GM23338 (cell line): ENCODE results near the gene NR1D1. TPM values are rescaled to one million over a fixed set of nuclear protein-coding genes. Genes with fewer than 3 reads are reported as not detected.

Experiments
- ATAC-seq: fragments of 200-7000 bp; cut with Tn5 transposase; 3 replicates; pipeline ENCODE4 v1.9.1; 2020
- DNase-seq: peaks from one replicate; pipeline ENCODE4 v3.0.0-alpha.2; 2015; ENCODE audit warnings: low spot score
- H2AFZ ChIP-seq: fragments of 200-600 bp; sonication (generic); 2 replicates; pipeline ENCODE4 v1.8.0; 2016; ENCODE audit warnings: antibody characterized with exemption, mild to moderate bottlenecking, moderate library complexity
- H3F3A ChIP-seq: fragments of 200-600 bp; sonication (generic); replicated peaks from 2 replicates; pipeline ENCODE4 v1.8.0; 2017; ENCODE audit warnings: antibody characterized with exemption, mixed run types, low read depth
- H3K27ac ChIP-seq: fragments of 200-600 bp; sonication (generic); 2 replicates; pipeline ENCODE4 v1.6.1; 2016; ENCODE audit warnings: low read depth
- H3K27me3 ChIP-seq: fragments of 200-600 bp; sonication (generic); 2 replicates; pipeline ENCODE4 v1.8.0; 2016; ENCODE audit warnings: mild to moderate bottlenecking, mixed run types, moderate library complexity; ENCODE audit not compliant: insufficient read depth
- H3K36me3 ChIP-seq: fragments of 200-600 bp; sonication (generic); 2 replicates; pipeline ENCODE4 v1.8.0; 2016; ENCODE audit warnings: mild to moderate bottlenecking; ENCODE audit not compliant: insufficient read depth
- H3K4me1 ChIP-seq: fragments of 200-600 bp; sonication (generic); 2 replicates; pipeline ENCODE4 v1.8.0; 2016; ENCODE audit warnings: mild to moderate bottlenecking, moderate library complexity; ENCODE audit not compliant: insufficient read depth
- H3K4me2 ChIP-seq: fragments of 200-600 bp; sonication (generic); 2 replicates; pipeline ENCODE4 v1.7.1; 2017; ENCODE audit warnings: mixed run types
- H3K4me3 ChIP-seq: fragments of 200-600 bp; sonication (generic); 2 replicates; pipeline ENCODE4 v1.6.1; 2016; ENCODE audit warnings: mixed run types
- H3K79me2 ChIP-seq: fragments of 200-600 bp; sonication (generic); replicated peaks from 2 replicates; pipeline ENCODE4 v1.8.0; 2017; ENCODE audit warnings: mild to moderate bottlenecking; ENCODE audit not compliant: insufficient read depth
- H3K9me2 ChIP-seq: fragments of 200-600 bp; sonication (generic); 2 replicates; pipeline ENCODE4 v1.8.0; 2017; ENCODE audit not compliant: insufficient read depth
- H4K20me1 ChIP-seq: fragments of 200-600 bp; sonication (generic); replicated peaks from 2 replicates; pipeline ENCODE4 v1.8.0; 2017; ENCODE audit warnings: mild to moderate bottlenecking; ENCODE audit not compliant: insufficient read depth
- H3K27ac Mint-ChIP-seq: 2 replicates; pipeline ENCODE4 v1.8.0; 2020; ENCODE audit warnings: inconsistent platforms, mild to moderate bottlenecking, moderate library complexity, mixed read lengths
- H3K27me3 Mint-ChIP-seq: 3 replicates; pipeline ENCODE4 v1.8.0; 2022; ENCODE audit warnings: low read depth, mild to moderate bottlenecking, moderate library complexity, mixed read lengths, inconsistent platforms; ENCODE audit not compliant: insufficient read depth, poor library complexity
- H3K36me3 Mint-ChIP-seq: 3 replicates; pipeline ENCODE4 v1.8.0; 2021; ENCODE audit warnings: low read depth, mild to moderate bottlenecking, inconsistent platforms, moderate library complexity, mixed read lengths
- H3K4me1 Mint-ChIP-seq: 3 replicates; pipeline ENCODE4 v1.8.0; 2020; ENCODE audit warnings: mild to moderate bottlenecking, inconsistent platforms, mixed read lengths
- H3K4me3 Mint-ChIP-seq: 3 replicates; pipeline ENCODE4 v1.8.0; 2021; ENCODE audit warnings: moderate library complexity, mild to moderate bottlenecking, inconsistent platforms, mixed read lengths
- H3K9me3 Mint-ChIP-seq: 3 replicates; pipeline ENCODE4 v1.8.0; 2020; ENCODE audit warnings: moderate library complexity, mild to moderate bottlenecking, inconsistent platforms, mixed read lengths
- EZH2 ChIP-seq: fragments of 200-600 bp; sonication (generic); IDR thresholded peaks from one replicate; pipeline ENCODE4 v1.8.0; 2017; ENCODE audit warnings: antibody characterized with exemption, mild to moderate bottlenecking, low read depth; ENCODE audit not compliant: unreplicated experiment
- polyA plus RNA-seq: library from polyadenylated mRNA; unstranded; fragments of >200 nt; fragmentation: Nextera tagmentation; extraction: Ambion mirVana; gene quantifications from 2 replicates; pipeline ENCODE4 v1.2.1, GENCODE V29; 2016
- total RNA-seq: library from RNA; depleted of rRNA; stranded (reverse); fragments of >200 nt; shearing (Covaris generic); gene quantifications from 2 replicates; pipeline ENCODE4 v1.2.3, GENCODE V29; 2014
- TF ChIP-seq, protein P1 (sequence below): IDR thresholded peaks from one replicate; pipeline ENCODE4 v1.6.1; 2018; ENCODE audit warnings: antibody characterized with exemption; ENCODE audit not compliant: unreplicated experiment
- TF ChIP-seq, protein P2 (sequence below): fragments of 250-450 bp; sonication (Bioruptor Pico); IDR thresholded peaks from 2 replicates; pipeline ENCODE4 v1.5.0; 2020; ENCODE audit warnings: mild to moderate bottlenecking, moderate library complexity
- TF ChIP-seq, protein P3 (sequence below), 2 experiments: fragments of 200-600 bp in 1 of 2; sonication (generic) in 1 of 2; conservative IDR thresholded peaks; 2 replicates each; pipeline versions ENCODE4 v1.5.1 to v1.6.1; 2016 to 2017; ENCODE audit warnings: antibody characterized with exemption in 2 of 2, low read depth in 2 of 2, mild to moderate bottlenecking in 2 of 2, moderate library complexity in 1 of 2

The NR1D1 gene
- total and polyA plus RNA-seq, 2 experiments from 2014 or later, result 3.3 to 4.2 TPM

DNA sequence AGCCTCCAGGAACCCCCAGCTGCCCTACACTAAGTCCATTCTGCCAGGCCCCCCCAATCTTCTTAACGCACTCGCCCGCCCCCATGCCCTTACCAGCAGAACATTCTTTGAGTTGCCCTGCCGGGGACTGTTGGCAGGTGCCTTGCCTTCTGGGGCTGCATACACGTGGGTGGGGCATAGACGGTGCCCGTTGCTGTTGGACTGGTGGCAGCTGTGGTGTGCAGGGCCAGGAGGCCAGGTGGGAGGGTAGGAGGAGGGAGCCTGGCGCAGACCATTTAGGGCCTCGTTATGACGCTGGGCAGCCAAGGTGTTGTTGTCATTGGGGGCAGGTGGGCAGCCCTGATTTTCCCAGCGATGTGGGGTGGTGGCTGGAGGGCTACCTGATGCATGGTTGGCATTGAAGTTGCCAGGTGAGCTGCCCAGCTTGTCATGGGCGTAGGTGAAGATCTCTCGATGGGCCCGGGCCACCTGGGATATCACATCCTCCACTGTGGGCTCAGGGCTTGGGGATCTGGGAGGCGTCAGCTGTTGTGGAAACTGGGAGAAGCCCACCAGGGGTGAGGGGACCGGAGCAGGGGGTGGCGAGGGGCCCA is 4.9 kb downstream of the NR1D1 start:
- H3K4me2 ChIP-seq, result no peak overlapping the region
- no peak overlapping the region for H3K4me3 ChIP-seq
- peaks cover 16% of the 10 kb centered on the region for H3K9me2 ChIP-seq
- H3K27ac Mint-ChIP-seq, result no peak overlapping the region
- no peak overlapping the region for H2AFZ ChIP-seq
- peaks cover 50% of the 10 kb centered on the region for H3K4me1 Mint-ChIP-seq
- no peak for DNase-seq
- peaks cover 27% of the 10 kb centered on the region for H3K27me3 Mint-ChIP-seq
- peaks cover 41% of the 10 kb centered on the region for H3K4me1 ChIP-seq
- peaks cover 11% of the 10 kb centered on the region; the same call in 2 of the 3 replicates for H3K9me3 Mint-ChIP-seq
- H3K36me3 Mint-ChIP-seq, result peaks cover 49% of the 10 kb centered on the region
- H4K20me1 ChIP-seq, result no peaks in the 10 kb centered on the region
- peaks cover 11% of the 10 kb centered on the region for H3K27me3 ChIP-seq
- no peak overlapping the region for H3K4me3 Mint-ChIP-seq
- ATAC-seq, result no peak
- peaks cover 11% of the 10 kb centered on the region; the same call in 1 of the 2 replicates for H3F3A ChIP-seq
- TF ChIP-seq, protein P1, sequence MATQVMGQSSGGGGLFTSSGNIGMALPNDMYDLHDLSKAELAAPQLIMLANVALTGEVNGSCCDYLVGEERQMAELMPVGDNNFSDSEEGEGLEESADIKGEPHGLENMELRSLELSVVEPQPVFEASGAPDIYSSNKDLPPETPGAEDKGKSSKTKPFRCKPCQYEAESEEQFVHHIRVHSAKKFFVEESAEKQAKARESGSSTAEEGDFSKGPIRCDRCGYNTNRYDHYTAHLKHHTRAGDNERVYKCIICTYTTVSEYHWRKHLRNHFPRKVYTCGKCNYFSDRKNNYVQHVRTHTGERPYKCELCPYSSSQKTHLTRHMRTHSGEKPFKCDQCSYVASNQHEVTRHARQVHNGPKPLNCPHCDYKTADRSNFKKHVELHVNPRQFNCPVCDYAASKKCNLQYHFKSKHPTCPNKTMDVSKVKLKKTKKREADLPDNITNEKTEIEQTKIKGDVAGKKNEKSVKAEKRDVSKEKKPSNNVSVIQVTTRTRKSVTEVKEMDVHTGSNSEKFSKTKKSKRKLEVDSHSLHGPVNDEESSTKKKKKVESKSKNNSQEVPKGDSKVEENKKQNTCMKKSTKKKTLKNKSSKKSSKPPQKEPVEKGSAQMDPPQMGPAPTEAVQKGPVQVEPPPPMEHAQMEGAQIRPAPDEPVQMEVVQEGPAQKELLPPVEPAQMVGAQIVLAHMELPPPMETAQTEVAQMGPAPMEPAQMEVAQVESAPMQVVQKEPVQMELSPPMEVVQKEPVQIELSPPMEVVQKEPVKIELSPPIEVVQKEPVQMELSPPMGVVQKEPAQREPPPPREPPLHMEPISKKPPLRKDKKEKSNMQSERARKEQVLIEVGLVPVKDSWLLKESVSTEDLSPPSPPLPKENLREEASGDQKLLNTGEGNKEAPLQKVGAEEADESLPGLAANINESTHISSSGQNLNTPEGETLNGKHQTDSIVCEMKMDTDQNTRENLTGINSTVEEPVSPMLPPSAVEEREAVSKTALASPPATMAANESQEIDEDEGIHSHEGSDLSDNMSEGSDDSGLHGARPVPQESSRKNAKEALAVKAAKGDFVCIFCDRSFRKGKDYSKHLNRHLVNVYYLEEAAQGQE, result no peak
- TF ChIP-seq, protein P2, sequence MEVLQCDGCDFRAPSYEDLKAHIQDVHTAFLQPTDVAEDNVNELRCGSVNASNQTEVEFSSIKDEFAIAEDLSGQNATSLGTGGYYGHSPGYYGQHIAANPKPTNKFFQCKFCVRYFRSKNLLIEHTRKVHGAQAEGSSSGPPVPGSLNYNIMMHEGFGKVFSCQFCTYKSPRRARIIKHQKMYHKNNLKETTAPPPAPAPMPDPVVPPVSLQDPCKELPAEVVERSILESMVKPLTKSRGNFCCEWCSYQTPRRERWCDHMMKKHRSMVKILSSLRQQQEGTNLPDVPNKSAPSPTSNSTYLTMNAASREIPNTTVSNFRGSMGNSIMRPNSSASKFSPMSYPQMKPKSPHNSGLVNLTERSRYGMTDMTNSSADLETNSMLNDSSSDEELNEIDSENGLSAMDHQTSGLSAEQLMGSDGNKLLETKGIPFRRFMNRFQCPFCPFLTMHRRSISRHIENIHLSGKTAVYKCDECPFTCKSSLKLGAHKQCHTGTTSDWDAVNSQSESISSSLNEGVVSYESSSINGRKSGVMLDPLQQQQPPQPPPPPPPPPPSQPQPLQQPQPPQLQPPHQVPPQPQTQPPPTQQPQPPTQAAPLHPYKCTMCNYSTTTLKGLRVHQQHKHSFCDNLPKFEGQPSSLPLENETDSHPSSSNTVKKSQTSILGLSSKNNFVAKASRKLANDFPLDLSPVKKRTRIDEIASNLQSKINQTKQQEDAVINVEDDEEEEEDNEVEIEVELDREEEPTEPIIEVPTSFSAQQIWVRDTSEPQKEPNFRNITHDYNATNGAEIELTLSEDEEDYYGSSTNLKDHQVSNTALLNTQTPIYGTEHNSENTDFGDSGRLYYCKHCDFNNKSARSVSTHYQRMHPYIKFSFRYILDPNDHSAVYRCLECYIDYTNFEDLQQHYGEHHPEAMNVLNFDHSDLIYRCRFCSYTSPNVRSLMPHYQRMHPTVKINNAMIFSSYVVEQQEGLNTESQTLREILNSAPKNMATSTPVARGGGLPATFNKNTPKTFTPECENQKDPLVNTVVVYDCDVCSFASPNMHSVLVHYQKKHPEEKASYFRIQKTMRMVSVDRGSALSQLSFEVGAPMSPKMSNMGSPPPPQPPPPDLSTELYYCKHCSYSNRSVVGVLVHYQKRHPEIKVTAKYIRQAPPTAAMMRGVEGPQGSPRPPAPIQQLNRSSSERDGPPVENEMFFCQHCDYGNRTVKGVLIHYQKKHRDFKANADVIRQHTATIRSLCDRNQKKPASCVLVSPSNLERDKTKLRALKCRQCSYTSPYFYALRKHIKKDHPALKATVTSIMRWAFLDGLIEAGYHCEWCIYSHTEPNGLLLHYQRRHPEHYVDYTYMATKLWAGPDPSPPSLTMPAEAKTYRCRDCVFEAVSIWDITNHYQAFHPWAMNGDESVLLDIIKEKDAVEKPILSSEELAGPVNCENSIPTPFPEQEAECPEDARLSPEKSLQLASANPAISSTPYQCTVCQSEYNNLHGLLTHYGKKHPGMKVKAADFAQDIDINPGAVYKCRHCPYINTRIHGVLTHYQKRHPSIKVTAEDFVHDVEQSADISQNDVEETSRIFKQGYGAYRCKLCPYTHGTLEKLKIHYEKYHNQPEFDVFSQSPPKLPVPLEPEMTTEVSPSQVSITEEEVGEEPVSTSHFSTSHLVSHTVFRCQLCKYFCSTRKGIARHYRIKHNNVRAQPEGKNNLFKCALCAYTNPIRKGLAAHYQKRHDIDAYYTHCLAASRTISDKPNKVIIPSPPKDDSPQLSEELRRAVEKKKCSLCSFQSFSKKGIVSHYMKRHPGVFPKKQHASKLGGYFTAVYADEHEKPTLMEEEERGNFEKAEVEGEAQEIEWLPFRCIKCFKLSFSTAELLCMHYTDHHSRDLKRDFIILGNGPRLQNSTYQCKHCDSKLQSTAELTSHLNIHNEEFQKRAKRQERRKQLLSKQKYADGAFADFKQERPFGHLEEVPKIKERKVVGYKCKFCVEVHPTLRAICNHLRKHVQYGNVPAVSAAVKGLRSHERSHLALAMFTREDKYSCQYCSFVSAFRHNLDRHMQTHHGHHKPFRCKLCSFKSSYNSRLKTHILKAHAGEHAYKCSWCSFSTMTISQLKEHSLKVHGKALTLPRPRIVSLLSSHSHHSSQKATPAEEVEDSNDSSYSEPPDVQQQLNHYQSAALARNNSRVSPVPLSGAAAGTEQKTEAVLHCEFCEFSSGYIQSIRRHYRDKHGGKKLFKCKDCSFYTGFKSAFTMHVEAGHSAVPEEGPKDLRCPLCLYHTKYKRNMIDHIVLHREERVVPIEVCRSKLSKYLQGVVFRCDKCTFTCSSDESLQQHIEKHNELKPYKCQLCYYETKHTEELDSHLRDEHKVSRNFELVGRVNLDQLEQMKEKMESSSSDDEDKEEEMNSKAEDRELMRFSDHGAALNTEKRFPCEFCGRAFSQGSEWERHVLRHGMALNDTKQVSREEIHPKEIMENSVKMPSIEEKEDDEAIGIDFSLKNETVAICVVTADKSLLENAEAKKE (CRISPR knock-in tag), result no peak
- TF ChIP-seq EZH2, result no peak
- TF ChIP-seq, protein P3, sequence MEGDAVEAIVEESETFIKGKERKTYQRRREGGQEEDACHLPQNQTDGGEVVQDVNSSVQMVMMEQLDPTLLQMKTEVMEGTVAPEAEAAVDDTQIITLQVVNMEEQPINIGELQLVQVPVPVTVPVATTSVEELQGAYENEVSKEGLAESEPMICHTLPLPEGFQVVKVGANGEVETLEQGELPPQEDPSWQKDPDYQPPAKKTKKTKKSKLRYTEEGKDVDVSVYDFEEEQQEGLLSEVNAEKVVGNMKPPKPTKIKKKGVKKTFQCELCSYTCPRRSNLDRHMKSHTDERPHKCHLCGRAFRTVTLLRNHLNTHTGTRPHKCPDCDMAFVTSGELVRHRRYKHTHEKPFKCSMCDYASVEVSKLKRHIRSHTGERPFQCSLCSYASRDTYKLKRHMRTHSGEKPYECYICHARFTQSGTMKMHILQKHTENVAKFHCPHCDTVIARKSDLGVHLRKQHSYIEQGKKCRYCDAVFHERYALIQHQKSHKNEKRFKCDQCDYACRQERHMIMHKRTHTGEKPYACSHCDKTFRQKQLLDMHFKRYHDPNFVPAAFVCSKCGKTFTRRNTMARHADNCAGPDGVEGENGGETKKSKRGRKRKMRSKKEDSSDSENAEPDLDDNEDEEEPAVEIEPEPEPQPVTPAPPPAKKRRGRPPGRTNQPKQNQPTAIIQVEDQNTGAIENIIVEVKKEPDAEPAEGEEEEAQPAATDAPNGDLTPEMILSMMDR (conservative IDR thresholded peaks at IDR 0.05; ENCODE audit: low read depth in 2 of 2), result no peak
- no peaks in the 10 kb centered on the region for H3K79me2 ChIP-seq
- H3K36me3 ChIP-seq, result 0 out of 2 replicates have a peak, but pooled peaks cover 3% of the 10 kb centered on the region
- no peak overlapping the region for H3K27ac ChIP-seq
